OCI-LY3 (cell line): ENCODE data around the gene MTMR11.
A peak's percentile ranks its signal among the peaks of the same experiment; 100 is the strongest.

Source experiments
- H2AFZ ChIP-seq: fragments of 200-600, 300-600 bp; shearing (Covaris generic); 2 replicates; pipeline ENCODE4 v1.6.0; 2014; ENCODE audit warnings: antibody characterized with exemption, low read depth, low read length
- H3K27ac ChIP-seq: fragments of 200-600, 300-600 bp; sonication (generic); 2 replicates; pipeline ENCODE4 v1.5.1; 2014; ENCODE audit warnings: mild to moderate bottlenecking, low read length, moderate library complexity, mixed read lengths
- H3K27me3 ChIP-seq: fragments of 200-600, 300-600 bp; sonication (generic); 2 replicates; pipeline ENCODE4 v1.6.1; 2014; ENCODE audit warnings: low read depth, low read length, mixed read lengths
- H3K36me3 ChIP-seq: fragments of 200-600, 300-600 bp; sonication (generic); replicated peaks from 2 replicates; pipeline ENCODE3; 2014; ENCODE audit warnings: low read depth, low read length, mixed read lengths
- H3K4me1 ChIP-seq: fragments of 300-600, 200-600 bp; sonication (generic); 2 replicates; pipeline ENCODE4 v1.6.1; 2014; ENCODE audit warnings: low read length, mixed read lengths
- H3K4me2 ChIP-seq: fragments of 200-600, 300-600 bp; sonication (generic); 2 replicates; pipeline ENCODE4 v1.6.1; 2014; ENCODE audit warnings: low read length, mixed read lengths
- H3K4me3 ChIP-seq: fragments of 300-600, 200-600 bp; sonication (generic); 2 replicates; pipeline ENCODE4 v1.5.1; 2014; ENCODE audit warnings: antibody characterized with exemption, mild to moderate bottlenecking, low read length, moderate library complexity
- H3K79me2 ChIP-seq: fragments of 300-600, 200-600 bp; shearing (Covaris generic); 2 replicates; pipeline ENCODE4 v1.6.1; 2014; ENCODE audit warnings: mild to moderate bottlenecking, low read length, mixed read lengths
- H3K9ac ChIP-seq: fragments of 300-600, 200-600 bp; shearing (Covaris generic); 2 replicates; pipeline ENCODE4 v1.6.0; 2014; ENCODE audit warnings: mild to moderate bottlenecking, low read length, moderate library complexity
- H3K9me3 ChIP-seq: fragments of 200-600, 300-600 bp; shearing (Covaris generic); 2 replicates; pipeline ENCODE4 v1.6.1; 2014; ENCODE audit warnings: low read length, mixed read lengths; ENCODE audit not compliant: insufficient read depth
- H4K20me1 ChIP-seq: fragments of 200-600, 300-600 bp; sonication (generic); 2 replicates; pipeline ENCODE4 v1.6.1; 2016; ENCODE audit warnings: low read length, mixed read lengths; ENCODE audit not compliant: insufficient read depth
- EZH2phosphoT487 ChIP-seq: fragments of 200-600 bp; shearing (Covaris generic); IDR thresholded peaks from 2 replicates; pipeline ENCODE4 v1.6.1; 2018; ENCODE audit warnings: antibody characterized with exemption, mixed run types, low read depth
- TF ChIP-seq, protein P1 (sequence below): fragments of 200-600, 300-600 bp; sonication (generic); IDR thresholded peaks from 2 replicates; pipeline ENCODE4 v1.5.1; 2014; ENCODE audit warnings: antibody characterized with exemption, low read length, low read depth

Gene MTMR11

DNA sequence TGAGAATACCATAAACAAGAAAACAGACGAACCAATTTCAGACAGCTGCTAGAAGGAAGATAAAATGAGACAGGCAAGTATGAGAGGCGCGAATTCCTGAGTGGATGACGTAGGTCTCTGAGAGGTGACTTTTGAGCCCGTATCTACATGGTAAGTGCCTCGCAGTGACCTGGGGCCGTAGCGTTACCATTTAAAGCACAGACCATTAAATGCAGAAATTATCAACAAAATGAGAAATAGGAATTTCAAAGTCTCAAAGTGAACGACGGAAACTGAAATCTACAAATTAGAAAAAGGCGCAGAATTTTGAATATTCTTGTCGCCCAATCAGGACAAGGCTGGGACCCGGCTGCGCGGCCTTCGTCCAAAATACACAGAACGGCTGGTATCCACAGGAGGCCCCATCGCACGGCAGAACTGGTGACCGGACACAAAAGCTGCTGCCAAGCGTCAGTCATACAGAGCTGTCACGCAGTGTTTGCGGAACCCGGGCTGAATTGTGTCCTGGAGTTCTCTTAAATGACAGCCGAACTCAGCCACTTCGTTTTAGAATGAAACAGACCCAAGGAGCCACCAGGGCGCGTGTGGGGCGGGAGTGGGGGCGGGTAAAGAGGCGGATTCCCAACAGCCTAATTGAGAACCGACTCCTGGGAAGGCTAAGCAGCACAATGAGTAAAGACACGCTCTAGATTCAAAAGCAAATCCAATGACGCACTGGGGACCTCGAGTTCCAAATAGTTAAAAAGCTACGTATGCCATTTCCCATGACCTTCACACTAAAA lies 51.1 kb downstream of the MTMR11 start:
- Histone ChIP-seq H3K36me3 (no peaks in the 10 kb centered on the region), H3K9ac (peak overlapping the region; percentile 82), H3K4me2 (peak overlapping the region; percentile 84), H3K9me3 (no peaks in the 10 kb centered on the region), H3K79me2 (peaks cover 12% of the 10 kb centered on the region; the same call in 1 of the 2 replicates), H3K27ac (peak overlapping the region; percentile 98), H4K20me1 (no peaks in the 10 kb centered on the region), H2AFZ (no peak overlapping the region), H3K27me3 (no peaks in the 10 kb centered on the region), H3K4me3 (peak overlapping the region; percentile 75), H3K4me1 (peaks cover 23% of the 10 kb centered on the region)
- no peak for TF ChIP-seq EZH2phosphoT487
- TF ChIP-seq, protein P1, sequence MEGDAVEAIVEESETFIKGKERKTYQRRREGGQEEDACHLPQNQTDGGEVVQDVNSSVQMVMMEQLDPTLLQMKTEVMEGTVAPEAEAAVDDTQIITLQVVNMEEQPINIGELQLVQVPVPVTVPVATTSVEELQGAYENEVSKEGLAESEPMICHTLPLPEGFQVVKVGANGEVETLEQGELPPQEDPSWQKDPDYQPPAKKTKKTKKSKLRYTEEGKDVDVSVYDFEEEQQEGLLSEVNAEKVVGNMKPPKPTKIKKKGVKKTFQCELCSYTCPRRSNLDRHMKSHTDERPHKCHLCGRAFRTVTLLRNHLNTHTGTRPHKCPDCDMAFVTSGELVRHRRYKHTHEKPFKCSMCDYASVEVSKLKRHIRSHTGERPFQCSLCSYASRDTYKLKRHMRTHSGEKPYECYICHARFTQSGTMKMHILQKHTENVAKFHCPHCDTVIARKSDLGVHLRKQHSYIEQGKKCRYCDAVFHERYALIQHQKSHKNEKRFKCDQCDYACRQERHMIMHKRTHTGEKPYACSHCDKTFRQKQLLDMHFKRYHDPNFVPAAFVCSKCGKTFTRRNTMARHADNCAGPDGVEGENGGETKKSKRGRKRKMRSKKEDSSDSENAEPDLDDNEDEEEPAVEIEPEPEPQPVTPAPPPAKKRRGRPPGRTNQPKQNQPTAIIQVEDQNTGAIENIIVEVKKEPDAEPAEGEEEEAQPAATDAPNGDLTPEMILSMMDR: no peak

DNA sequence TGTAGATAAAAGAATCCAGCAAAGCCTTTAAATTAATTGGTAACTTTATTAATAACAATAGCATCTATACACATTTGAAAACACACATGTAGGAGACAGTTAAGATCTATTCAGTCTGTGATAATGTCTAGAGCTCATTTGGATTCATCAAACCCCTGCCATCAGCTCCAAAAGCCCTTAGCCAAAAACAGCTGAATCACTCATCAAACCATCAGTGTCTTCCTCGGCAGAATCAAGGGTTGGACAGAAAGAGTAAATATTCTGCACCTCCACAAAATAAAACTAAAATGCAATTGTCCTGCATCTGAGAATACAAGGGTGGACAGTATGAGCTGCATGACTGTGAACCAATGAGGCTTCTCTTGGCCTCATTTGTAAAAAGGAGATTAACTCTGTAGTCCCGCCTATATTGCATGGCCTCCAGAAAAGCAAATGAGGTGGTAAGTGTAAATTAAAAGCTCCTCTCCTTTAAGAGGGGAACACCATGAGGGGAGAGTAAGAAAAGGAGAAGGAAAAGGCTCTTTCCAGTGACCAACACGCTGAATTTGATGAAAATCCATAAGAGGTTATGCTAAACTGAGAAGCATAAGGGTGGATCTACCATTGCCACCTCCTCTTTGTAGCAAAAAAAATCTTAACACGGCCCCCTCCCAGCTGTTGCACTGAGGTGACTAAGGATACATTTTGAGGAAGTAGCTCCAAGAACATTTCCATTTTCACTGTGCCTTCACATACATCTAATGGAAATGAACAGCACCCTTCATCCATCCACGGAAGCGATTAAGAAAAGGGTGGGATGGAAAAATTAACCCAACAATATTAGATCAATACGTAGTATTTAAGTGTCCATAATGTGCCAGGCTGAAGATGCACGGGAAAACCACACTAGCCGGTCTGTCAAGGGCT lies 52.0 kb downstream of the MTMR11 start:
- Histone ChIP-seq H3K9me3 (no peaks in the 10 kb centered on the region), H3K27ac (peak overlapping the region; percentile 98), H3K4me2 (peak overlapping the region; percentile 84), H4K20me1 (no peaks in the 10 kb centered on the region), H3K9ac (peak overlapping the region; percentile 82), H2AFZ (no peak overlapping the region), H3K36me3 (no peaks in the 10 kb centered on the region), H3K4me1 (peaks cover 23% of the 10 kb centered on the region), H3K4me3 (peak overlapping the region; percentile 75), H3K79me2 (peaks cover 12% of the 10 kb centered on the region; the same call in 1 of the 2 replicates), H3K27me3 (no peaks in the 10 kb centered on the region)
- TF ChIP-seq EZH2phosphoT487: no peak
- TF ChIP-seq, protein P1: no peak

DNA sequence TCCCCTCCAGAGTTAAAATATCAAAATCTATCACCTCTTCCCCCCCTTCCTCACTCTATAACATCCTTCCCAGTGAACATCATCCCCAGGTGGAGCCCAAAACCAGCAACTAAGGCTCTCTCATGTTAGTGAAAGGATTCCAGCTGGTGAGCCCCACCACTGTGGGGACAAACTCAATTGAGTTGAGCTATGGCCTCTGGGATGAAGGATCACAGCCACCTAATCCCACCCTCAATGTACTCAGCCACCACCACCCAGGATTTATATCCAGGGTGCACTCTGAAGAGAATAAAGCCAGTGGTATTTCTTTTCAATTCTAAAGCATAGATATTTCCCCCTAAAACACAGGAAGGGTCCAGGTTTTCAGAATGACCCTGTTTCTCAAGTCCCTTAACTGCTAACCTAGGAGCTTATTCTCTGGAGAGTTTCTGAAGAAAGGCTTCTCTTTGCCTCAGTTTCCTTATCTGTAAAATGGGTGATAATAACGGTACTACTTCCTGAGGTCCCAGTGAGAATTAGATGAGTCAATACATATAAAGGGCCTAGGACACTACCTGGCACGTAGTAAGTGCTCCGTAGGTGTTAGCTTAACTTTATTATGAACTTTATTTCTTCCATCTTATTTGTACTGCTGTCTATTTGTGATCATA lies 53.0 kb downstream of the MTMR11 start:
- Histone ChIP-seq H3K79me2 (peaks cover 12% of the 10 kb centered on the region; the same call in 1 of the 2 replicates), H3K4me3 (0 out of 2 replicates have a peak overlapping the region, but pooled peaks have one; percentile 75)

More for the DNA sequence above, 53.0 kb downstream of the MTMR11 start:
- H2AFZ ChIP-seq: no peak overlapping the region
- no peaks in the 10 kb centered on the region for H3K9me3 ChIP-seq
- no peak for TF ChIP-seq EZH2phosphoT487
- TF ChIP-seq, protein P1: no peak
- H4K20me1 ChIP-seq: no peaks in the 10 kb centered on the region
- peaks cover 18% of the 10 kb centered on the region for H3K4me1 ChIP-seq
- H3K27me3 ChIP-seq: no peaks in the 10 kb centered on the region
- peak overlapping the region; percentile 98 for H3K27ac ChIP-seq
- no peaks in the 10 kb centered on the region for H3K36me3 ChIP-seq
- H3K9ac ChIP-seq: 0 out of 2 replicates have a peak overlapping the region, but pooled peaks have one; percentile 82
- H3K4me2 ChIP-seq: peak overlapping the region; percentile 84
